ENCODE measurements around the gene PKNOX1.
A peak's percentile ranks its signal among the peaks of the same experiment; 100 is the strongest.
"Not testable (repeated sequence)": the region's sequence is repeated elsewhere in the genome, so short reads cannot be mapped to it uniquely, and the experiment has no call there.

The PKNOX1 gene

GRCh38 chr21:42956824-42957630 lies 17.3 kb upstream of the PKNOX1 start:
- DNase-seq: no peak

GRCh38 chr21:42958122-42958521 lies 16.2 kb upstream of the PKNOX1 start:
- DNase-seq: not testable (repeated sequence)

- no peak for DNase-seq
Measured at GRCh38 chr21:42959728-42960127, 14.6 kb upstream of the PKNOX1 start.

GRCh38 chr21:42962380-42963007 lies 11.9 kb upstream of the PKNOX1 start:
- DNase-seq: no peak

- DNase-seq: no peak
Measured at GRCh38 chr21:42964086-42964485, 10.3 kb upstream of the PKNOX1 start.

GRCh38 chr21:42964546-42965210 lies 9.7 kb upstream of the PKNOX1 start:
- DNase-seq: no peak

- no peak for DNase-seq
Measured at GRCh38 chr21:42965211-42965560, 9.2 kb upstream of the PKNOX1 start.

GRCh38 chr21:42967616-42968015 lies 6.7 kb upstream of the PKNOX1 start:
- not testable (repeated sequence) for DNase-seq

- no peak for DNase-seq
Measured at GRCh38 chr21:42969193-42969600, 5.2 kb upstream of the PKNOX1 start.

- DNase-seq: no peak
Measured at GRCh38 chr21:42970946-42971653, 3.3 kb upstream of the PKNOX1 start.

- no peak for DNase-seq
Measured at GRCh38 chr21:42971897-42972275, 2.5 kb upstream of the PKNOX1 start.

GRCh38 chr21:42973309-42973990 lies 912 bp upstream of the PKNOX1 start:
- no peak for DNase-seq

- DNase-seq: peak; percentile 46 to 70 (median 58)
Measured at GRCh38 chr21:42974832-42975820, 764 bp downstream of the PKNOX1 start.

- peak in 1 of 5 donors; percentile 28 for DNase-seq
Measured at GRCh38 chr21:42975886-42976608, 1.7 kb downstream of the PKNOX1 start.

- DNase-seq: no peak
Measured at GRCh38 chr21:42980312-42981213, 6.2 kb downstream of the PKNOX1 start.

GRCh38 chr21:42981214-42981523 lies 6.8 kb downstream of the PKNOX1 start:
- DNase-seq: no peak

GRCh38 chr21:42981862-42982261 lies 7.5 kb downstream of the PKNOX1 start:
- DNase-seq: no peak

GRCh38 chr21:42983103-42983502 lies 8.7 kb downstream of the PKNOX1 start:
- DNase-seq: no peak

GRCh38 chr21:42983869-42984268 lies 9.5 kb downstream of the PKNOX1 start:
- no peak for DNase-seq

Measured in T-helper 1 cell (primary cell).